Stimulated activated CD8-positive, alpha-beta memory T cell treated with anti-CD3 and anti-CD28 coated beads, Interleukin-12 subunit alpha, Interleukin-12 subunit beta, amount 100 ng/mL, for 4 hours (primary cell): ENCODE measurements around the gene ITPR2.
A peak's percentile ranks its signal among the peaks of the same experiment; 100 is the strongest.
"Not testable (repeated sequence)": the region's sequence is repeated elsewhere in the genome, so short reads cannot be mapped to it uniquely, and the experiment has no call there.

Source experiments
- DNase-seq: peaks from one replicate; pipeline ENCODE4 v3.0.0-alpha.2; 2020; ENCODE audit warnings: low read depth

ITPR2 gene

DNA sequence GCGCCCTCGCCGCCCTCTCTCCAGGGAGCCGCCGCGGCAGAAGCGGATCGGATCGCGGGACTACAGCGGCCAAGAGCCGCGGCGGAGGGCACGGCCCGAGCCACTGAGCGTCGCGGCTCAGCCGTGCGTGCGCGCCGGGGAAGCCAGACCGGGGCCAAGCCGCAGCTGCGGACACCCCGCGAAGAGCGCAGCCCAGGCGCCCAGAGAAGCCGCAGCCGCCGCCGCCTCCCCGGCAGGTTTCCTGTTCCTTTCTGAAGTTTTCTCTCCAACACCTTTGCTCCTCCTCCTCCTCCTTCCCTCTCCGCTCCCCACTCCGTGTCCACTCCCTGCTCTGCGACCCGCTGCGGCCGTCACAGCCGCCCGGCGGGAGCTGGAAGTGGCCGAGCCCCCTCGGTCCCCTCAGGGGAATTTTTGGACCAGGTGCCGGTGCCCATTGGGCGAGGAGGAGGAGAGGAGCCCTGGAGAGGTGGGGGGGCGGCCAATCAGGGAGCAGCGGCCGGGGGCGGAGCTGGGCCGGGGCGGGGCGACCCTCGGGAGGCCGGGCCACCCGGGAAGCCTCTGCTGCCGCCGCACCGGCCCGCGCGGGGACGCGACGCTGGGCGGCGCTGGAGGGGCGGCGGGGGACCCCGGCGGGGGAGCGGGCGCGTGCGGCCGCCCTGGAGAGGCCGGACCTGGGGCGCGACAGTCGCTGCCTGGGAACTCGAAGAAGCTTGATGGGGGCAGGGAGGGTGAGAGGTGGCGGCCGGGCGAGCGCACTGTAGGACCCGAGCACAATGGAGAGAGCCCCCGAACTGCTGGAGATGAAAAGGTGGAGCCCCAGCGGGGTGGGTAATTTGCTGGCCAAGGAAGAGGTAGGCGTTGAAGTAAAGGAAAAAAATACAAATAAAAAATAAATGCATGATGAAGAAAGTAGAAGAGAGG is at the start of gene ITPR2:
ITPR2 (minus strand) TSS at position 373 of the 921 bp plus-strand sequence. CDS start 413 bp downstream, outside the sequence.
- DNase-seq = peak; percentile 92

- DNase-seq = no peak
These were observed 47.6 kb upstream of the ITPR2 start for GRCh38 chr12:26880625-26881024.

DNA sequence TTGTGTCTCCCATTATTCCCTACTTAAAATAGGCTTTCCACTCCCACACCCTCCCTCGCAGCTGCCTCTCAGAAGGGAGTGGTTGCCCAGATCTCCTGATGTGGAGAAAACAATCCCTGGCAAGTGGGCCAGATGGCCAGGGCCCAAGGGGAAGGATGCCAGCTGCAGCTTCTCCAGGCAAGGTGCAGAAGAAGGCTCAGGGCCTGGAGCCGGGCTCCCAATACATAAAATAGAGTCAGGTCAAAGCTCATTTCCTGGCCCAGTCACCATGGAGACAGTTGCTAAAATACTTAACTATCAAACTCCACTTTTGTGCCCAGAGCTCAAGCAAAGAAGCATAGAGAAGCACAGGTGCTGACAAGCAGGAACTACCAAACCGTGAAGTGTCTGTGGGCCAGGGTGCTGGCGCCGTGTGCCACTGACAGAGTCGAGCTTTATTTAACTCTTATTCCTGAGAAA is 45.7 kb upstream of the ITPR2 start:
- no peak for DNase-seq

DNA sequence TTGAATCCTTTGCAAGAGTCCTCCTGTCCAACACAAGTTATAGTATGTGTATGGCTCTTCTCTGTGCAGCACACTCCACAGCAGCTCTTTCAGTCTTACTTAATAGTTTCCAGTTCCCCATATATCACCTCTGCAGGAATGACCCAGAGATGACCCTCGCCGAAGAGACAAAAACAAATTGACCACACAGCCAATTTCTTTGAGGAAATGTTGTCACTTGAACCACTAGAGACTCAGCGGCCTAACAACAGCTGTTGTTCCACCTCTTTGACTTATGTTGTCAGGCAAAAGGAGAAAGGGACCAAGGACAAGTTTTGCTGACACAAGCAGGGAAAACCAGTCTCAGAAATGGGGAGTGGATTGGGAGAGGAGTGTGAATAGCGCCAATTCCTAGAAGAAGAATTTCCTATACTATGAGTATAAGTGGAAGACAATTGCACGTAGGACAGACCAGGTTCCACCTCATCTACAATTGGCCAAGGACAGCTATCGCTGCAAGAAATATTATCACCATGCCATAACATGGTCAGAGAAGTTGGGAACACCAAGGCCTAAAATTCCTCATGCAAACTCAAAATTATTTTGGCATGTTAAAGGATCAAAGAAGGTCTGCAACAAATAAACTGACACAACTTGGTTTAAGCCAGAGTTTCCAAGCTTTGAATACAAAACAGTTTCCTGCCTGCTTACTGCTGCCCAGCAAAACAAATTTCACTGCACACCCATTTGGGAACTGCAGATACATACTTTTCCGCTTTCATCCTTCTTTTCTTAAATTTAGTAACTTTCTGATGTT is 41.7 kb upstream of the ITPR2 start:
- no peak for DNase-seq

- DNase-seq = no peak
These were observed 39.6 kb upstream of the ITPR2 start for GRCh38 chr12:26872625-26873024.

DNA sequence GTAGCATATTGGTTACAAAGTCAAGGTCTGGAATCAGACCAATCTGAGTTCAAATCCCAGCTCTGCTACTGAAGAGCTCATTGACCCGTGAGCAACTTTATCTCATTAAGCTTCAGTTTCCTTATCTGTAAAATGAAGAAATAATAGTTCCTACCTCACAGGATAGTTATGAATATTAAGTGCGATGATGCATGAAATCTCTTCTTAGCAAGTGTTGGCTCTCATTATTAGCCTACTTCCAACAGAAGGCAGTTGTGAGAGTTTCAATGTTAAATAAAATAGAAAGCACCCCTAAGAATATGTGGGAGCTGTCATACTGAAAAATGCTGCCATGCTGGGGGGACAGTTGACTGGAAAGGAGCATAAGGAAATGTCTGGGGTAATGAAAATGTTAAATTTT is 39.0 kb upstream of the ITPR2 start:
- no peak for DNase-seq

DNA sequence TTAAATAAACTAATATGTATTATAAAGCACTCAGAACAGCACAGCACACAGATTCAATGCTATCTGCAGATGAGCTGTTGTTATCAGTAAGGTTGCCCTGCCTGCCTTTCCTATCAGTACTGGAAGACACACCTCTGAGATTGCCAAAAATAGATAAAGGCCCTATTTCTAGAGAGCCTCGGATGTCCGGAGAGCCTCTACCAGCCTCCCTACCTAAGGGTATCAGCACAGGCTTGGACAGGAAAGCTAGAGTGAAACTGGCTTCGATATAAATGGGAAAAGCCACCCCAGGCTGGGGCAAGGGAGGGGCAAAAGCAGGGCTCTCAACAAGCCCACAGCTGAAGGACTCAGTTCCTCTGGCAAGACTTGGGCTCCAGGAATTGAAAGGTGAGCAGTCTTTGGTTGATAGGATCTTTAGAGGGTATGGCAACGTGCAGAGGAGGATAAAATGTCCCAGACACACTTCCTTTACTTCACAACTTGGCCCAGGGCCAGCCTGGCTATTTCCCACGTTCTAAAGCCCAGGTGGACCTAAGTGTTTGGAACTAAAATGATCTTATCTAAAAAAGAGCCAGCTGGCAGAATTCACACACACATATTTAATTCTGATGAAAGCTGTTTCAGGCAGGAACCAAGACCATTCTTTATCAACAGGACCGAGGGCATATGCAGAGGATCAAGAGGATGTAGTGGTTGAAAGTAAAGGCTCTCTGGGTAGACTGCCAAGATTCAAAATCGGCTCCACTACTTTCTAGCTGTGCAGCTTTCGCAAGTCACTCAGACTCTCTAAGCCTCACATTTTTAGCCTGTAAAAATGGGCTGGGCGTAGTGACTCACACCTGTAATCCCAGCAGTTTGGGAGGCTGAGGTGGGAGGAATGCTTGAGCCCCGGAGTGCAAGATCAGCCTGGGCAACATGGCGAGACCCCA is 37.8 kb upstream of the ITPR2 start:
- no peak for DNase-seq

DNA sequence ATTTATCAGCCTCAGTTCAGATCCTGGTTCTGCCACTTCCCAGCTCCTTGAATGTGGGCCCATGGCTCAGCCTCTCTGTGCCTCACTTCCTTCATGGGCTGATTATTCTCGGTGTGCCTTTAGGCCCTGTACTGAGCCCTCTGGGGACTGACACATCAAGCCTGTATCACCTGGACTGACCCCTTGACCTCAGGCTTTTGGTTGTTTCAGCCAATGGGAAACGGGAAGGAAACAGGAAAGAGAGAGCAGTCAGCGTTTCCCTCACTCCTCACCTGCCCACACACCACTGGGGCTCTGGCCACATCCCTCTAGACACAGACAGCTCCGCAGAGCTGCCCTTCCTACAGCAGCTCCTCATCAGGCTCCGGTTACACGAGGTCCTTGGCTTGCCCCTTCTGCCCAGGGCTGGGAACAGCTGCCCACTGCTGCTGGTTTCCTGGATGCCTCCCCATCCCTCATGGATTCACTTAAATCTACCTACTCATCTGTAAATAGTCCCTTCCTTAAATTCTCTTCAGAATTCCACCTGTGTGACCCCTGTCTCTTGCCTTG is 37.0 kb upstream of the ITPR2 start:
- DNase-seq = no peak

DNA sequence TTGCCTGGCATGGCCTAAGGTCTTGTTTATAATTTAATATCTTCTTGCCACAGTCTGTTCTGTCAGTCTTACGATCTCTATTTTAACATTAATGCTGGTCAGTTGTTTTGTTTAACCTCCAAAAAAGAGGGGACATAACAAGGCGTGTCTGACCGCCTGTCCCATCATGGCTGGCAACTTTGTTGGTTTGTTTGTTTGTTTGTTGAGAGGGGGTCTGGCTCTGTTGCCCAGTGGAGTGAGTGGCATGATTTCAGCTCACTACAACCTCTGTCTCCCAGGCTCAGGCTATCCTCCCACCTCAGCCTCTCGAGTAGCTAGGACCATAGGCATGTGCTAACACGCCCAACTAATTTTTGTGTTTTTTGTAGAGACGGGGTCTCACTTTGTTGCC is 36.1 kb upstream of the ITPR2 start:
- DNase-seq = no peak

DNA sequence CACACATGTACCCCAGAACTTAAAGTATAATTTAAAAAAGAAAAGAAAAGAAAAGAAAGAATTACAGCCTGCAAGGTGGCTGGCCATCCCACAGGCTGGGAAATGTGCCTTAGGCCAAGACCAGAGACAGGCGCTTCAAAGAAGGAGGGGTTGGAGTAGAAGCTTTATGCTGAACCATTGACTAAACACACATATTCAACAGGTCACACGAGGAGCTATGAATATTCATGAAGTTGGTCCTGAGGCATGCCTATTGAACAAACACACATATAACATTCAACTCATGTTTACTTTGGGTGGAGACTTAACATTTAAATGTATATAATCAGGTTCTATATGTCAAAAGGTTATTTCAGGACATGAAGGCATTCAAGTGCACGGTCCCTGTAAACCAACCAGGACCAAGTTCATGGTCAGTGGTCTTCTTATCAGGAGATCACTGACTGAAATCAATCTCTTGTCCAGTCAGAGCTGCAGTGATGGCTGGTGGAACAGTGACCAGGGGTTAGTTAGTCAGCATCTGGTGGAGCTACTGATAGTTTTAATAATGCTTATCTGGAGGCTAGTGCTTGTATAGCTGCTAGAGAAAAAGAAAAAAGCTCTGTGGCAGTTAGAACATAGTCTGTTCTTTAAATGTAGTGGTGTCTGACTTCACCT is 35.6 kb upstream of the ITPR2 start:
- no peak for DNase-seq

GRCh38 chr12:26867080-26867479 is 34.1 kb upstream of the ITPR2 start:
- no peak for DNase-seq

DNA sequence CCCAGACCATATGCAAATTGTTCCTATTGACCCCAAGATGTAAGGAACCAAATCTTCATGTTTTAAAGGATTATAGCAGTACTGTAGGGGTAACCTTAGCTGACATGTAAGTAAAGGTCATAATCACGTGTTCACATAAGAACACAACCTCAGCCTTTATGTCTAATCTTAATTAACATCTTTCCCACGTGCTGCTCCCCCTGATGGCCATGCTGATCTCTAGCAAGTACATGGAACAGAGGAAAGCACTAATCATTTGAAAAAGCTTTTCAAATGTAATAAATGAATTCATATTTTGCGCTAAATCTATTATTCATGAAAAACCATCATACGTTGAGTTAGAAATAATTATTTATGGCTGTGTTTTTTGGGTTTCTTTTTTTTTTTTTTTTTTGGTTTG is 30.5 kb upstream of the ITPR2 start:
- no peak for DNase-seq

DNA sequence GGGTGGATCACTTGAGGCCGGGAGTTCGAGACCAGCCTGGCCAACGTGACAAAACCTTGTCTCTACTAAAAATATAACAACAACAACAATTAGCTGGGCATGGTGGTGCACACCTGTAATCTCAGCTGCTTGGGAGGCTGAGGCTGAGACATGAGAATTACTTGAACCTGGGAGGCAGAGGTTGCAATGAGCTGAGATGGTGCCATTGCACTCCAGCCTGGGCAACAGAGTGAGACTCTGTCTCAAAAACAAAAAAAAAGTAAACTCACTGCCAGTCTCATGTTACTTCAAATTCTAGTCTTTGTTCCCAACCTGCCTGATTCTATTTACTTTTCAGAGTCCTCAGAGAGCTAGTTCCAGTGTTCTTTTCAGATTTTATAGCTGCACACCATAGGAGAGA is 29.8 kb upstream of the ITPR2 start:
- DNase-seq = not testable (repeated sequence)

- DNase-seq = no peak
These were observed 28.7 kb upstream of the ITPR2 start for GRCh38 chr12:26861690-26862089.

- DNase-seq = no peak
These were observed 24.6 kb upstream of the ITPR2 start for GRCh38 chr12:26857465-26858176.

- no peak for DNase-seq
These were observed 22.3 kb upstream of the ITPR2 start for GRCh38 chr12:26855337-26855736.

- DNase-seq = no peak
These were observed 21.0 kb upstream of the ITPR2 start for GRCh38 chr12:26854031-26854390.

DNA sequence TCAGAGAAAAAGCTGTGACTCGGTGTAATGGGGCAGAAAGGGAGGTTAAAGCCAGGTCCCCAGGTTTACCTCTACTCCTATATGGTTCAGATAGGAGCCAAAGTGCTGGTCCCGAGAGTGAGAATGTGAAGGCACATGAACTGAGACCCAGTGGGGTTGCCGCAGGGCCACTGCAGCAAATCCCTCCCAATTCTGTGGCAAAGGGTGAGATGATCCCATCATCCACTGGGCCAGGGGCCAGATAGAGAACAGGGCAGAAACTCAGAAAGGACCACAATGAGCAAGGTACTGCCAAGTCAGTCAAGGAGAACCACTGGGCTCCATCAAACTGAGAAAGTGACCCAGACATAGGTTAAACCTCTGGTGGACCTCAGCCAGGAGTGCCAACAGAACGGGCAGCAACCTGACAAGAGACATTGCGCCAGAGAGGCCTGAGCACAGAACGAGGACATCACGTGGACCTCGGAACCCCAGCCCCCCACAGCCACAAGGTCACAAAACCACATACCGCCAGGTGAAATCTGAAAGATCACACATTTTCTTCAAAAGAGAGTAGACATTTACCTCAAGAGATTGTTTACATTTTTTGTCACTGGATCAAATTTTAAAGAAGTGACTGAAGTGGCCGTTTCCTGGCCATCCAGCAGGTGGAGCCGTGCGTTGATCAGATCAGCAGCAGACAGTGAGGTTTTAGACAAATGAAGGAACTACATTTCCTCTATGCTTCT is 20.5 kb upstream of the ITPR2 start:
- DNase-seq = peak; percentile 43

DNA sequence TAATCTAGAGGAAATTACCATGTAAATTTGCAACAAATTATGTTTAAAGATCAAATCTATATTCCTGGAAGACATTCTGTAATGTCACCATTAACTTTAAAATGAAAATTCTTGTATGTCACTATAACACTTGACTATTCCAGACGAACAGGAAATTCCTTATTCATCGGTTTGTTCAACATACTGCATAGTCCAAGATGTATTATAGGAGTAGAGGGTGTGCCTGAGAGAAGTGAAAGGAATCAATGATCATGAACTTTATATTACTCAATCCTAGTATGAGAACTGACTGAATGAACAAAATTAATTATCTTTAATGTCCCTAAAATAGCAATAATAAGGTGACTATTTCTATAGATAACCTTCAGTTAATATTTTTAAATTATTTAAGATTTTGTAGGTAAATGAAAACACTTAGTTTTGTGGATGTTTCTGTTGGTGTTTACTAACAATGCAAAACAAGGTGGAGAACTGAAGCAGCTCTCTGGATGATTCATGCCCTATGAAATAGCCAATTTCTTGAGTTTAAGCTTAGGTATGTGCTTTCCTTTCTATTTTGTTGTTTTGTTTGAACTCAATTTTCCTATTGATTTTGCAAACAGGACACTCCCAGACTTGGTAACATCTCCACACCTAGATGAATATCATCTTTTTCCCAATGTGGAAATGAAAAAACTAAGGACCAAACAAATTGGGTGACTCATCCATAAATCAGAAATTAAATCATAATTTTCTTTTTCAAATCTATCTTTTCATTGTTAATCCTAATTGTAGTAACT is 18.2 kb upstream of the ITPR2 start:
- no peak for DNase-seq
